Lung (tissue), 12 donors: ENCODE measurements around the gene UGT3A2. TPM values are rescaled to one million over a fixed set of nuclear protein-coding genes. Genes with fewer than 3 reads are reported as not detected.

Experiments
- ATAC-seq: fragments of 200-7000 bp; cut with Tn5 transposase; one replicate; pipeline ENCODE4 v1.9.1; 2020; ENCODE audit warnings: moderate number of reproducible peaks; ENCODE audit not compliant: insufficient read depth, low FRiP score
- DNase-seq, 3 donors: peaks; one replicate each; pipeline ENCODE4 v3.0.0-alpha.2; 2013 to 2017
- H3K27ac ChIP-seq, 2 donors: one replicate each; pipeline ENCODE4 v1.5.1; 2013; ENCODE audit warnings: mild to moderate bottlenecking in 2 of 2, moderate library complexity in 2 of 2, control low read depth in 1 of 2, inconsistent platforms in 1 of 2, low read depth in 1 of 2, low read length in 1 of 2
- H3K27me3 ChIP-seq, 3 donors: one replicate each; pipeline ENCODE4 v1.5.1; 2013; ENCODE audit warnings: low read length in 2 of 3; ENCODE audit not compliant: control insufficient read depth in 3 of 3, insufficient read depth in 3 of 3
- H3K36me3 ChIP-seq, 4 donors: one replicate each; pipeline ENCODE4 v1.5.1; 2013; ENCODE audit warnings: low read length in 4 of 4, mild to moderate bottlenecking in 1 of 4, moderate library complexity in 1 of 4; ENCODE audit not compliant: control insufficient read depth in 4 of 4, insufficient read depth in 4 of 4
- H3K4me1 ChIP-seq, 5 donors: one replicate each; pipeline ENCODE4 v1.5.1; 2013; ENCODE audit warnings: low read length in 5 of 5, mild to moderate bottlenecking in 2 of 5, moderate library complexity in 1 of 5; ENCODE audit not compliant: control insufficient read depth in 5 of 5, insufficient read depth in 5 of 5
- H3K4me3 ChIP-seq: one replicate; pipeline ENCODE4 v1.5.1; 2013; ENCODE audit warnings: mild to moderate bottlenecking, control low read depth, moderate library complexity
- H3K9ac ChIP-seq, 2 donors: one replicate each; pipeline ENCODE4 v1.5.1; 2013; ENCODE audit warnings: low read length in 2 of 2, control low read depth in 1 of 2; ENCODE audit not compliant: insufficient read depth in 1 of 2
- H3K9me3 ChIP-seq, 4 donors: one replicate each; pipeline ENCODE4 v1.5.1; 2013; ENCODE audit warnings: low read length in 3 of 4, mild to moderate bottlenecking in 1 of 4, moderate library complexity in 1 of 4; ENCODE audit not compliant: control insufficient read depth in 4 of 4, insufficient read depth in 3 of 4
- CTCF ChIP-seq: IDR thresholded peaks from 2 replicates; pipeline ENCODE4 v1.5.1; 2012; ENCODE audit warnings: mild to moderate bottlenecking; ENCODE audit errors: control extremely low read depth, extremely low read depth
- WGBS, 2 donors: extraction: QIAGEN DNeasy Blood & Tissue Kit; methylation state at CpG; one replicate each; pipeline ENCODE4 v1.1.7; 2013; 5-methylcytosine and 5-hydroxymethylcytosine counted together
- polyA plus RNA-seq, 2 donors: library from polyadenylated mRNA; stranded (reverse); fragments of 200-250 nt; gene quantifications; one replicate each; pipeline ENCODE4 v1.2.1, GENCODE V29; 2013
- total RNA-seq, 2 donors: library from RNA; depleted of rRNA in 1 of 2; stranded (reverse); fragments of >200 nt in 1 of 2; gene quantifications; one replicate each; pipeline ENCODE4 v1.2.1, GENCODE V29; 2014 to 2021
- donor health status: control.
- donor health status: control.
- donor health status: Bipolar disorder and iron deficiency.
- donor health status: healthy.
- donor health status: DM: yes; HTN: yes; CAD: no.

Gene UGT3A2
- total and polyA plus RNA-seq, 4 donors: 0.05 to 0.12 TPM; not detected in 2

- no peaks in the 10 kb centered on the region for H3K36me3 ChIP-seq
- peaks cover 0 to 9% (median 6%) of the 10 kb centered on the region in 3 donors for H3K27me3 ChIP-seq
- peaks cover 0 to 9% (median 0%) of the 10 kb centered on the region in 5 donors for H3K4me1 ChIP-seq
- no peak overlapping the region for H3K27ac ChIP-seq
- TF ChIP-seq CTCF: no peak
- peak; percentile 65 for ATAC-seq
- H3K9me3 ChIP-seq: no peaks in the 10 kb centered on the region
- H3K9ac ChIP-seq: no peak overlapping the region
- 19 to 21% methylated on average over 9 of the region's 9 CpGs for WGBS, 2 donors
- DNase-seq: no peak
- peak overlapping the region; percentile 3 for H3K4me3 ChIP-seq
Measured at GRCh38 chr5:36070687-36071571, 4.2 kb upstream of the UGT3A2 start.

- 78 to 90% methylated on average over 5 of the region's 5 CpGs for WGBS, 2 donors
- H3K36me3 ChIP-seq: no peaks in the 10 kb centered on the region
- H3K9me3 ChIP-seq: no peaks in the 10 kb centered on the region
- DNase-seq (no peak), ATAC-seq (no peak)
- TF ChIP-seq CTCF: no peak
- no peak overlapping the region for H3K9ac ChIP-seq
- peaks cover 0 to 9% (median 0%) of the 10 kb centered on the region in 5 donors for H3K4me1 ChIP-seq
- H3K27ac ChIP-seq: no peak overlapping the region
- H3K27me3 ChIP-seq: peaks cover 9 to 11% (median 9%) of the 10 kb centered on the region in 3 donors
- H3K4me3 ChIP-seq: no peak overlapping the region
Measured at GRCh38 chr5:36068751-36069281, 2.1 kb upstream of the UGT3A2 start.

GRCh38 chr5:36066001-36066539 lies 612 bp downstream of the UGT3A2 start:
- Histone ChIP-seq H3K4me3 (no peak overlapping the region), H3K36me3 (no peaks in the 10 kb centered on the region), H3K27ac (no peak overlapping the region), H3K9ac (no peak overlapping the region), H3K27me3 (peaks cover 9 to 11% (median 9%) of the 10 kb centered on the region in 3 donors), H3K9me3 (no peaks in the 10 kb centered on the region), H3K4me1 (peaks cover 0 to 9% (median 0%) of the 10 kb centered on the region in 5 donors)
- WGBS, 2 donors: 34 to 35% methylated on average over 13 of the region's 13 CpGs
- TF ChIP-seq CTCF: no peak
- ATAC-seq (no peak), DNase-seq (no peak)
